Measurements from ENCODE around the gene TMEM145.
"Not testable (repeated sequence)": the region's sequence is repeated elsewhere in the genome, so short reads cannot be mapped to it uniquely, and the experiment has no call there.

Gene TMEM145

DNA sequence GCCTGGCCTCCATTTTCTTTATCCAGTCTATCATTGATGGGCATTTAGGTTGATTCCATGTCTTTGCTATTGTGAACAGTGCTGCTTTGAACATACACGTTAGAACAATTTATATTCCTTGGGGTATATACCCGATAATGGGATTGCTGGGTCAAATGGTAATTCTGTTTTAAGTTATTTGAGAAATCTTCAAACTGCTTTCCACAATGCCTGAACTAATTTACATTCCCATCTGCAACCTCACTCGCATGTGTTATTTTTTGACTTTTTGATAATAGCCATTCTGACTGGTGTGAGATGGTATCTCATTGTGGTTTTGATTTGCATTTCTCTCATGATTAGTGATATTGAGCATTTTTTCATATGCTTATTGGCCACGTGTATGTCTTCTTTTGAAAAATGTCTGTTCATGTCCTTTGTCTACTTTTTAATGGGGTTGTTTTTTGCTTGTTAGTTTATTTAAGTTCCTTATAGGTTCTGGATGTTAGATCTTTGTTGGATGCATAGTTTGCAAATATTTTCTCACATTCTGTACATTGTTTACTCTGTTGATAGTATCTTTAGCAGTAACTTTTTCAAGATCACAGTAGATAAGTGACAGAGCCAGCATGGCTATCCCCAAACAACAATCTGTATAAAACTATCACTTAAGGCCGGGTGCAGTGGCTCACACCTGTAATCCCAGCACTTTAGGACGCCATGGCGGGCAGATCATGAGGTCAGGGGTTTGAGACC lies 26.2 kb downstream of the TMEM145 start:
- not testable (repeated sequence) for DNase-seq

DNA sequence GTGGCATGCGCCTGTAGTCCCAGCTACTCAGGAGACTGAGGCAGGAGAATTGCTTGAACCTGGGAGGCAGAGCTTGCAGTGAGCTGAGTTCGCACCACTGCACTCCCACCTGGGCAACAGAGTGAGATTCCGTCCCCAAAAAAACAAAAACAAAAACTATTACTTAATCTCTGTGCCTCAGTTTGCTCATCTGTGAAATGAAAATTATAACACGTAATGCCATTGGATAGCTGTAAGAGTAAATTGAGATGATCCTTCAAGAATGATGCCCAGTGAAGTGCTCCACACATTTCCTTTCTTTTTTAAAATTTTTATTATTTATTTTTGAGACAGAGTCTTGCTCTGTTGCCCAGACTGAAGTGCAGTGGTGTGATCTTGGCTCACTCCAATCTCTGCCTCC lies 26.8 kb downstream of the TMEM145 start:
- not testable (repeated sequence) for DNase-seq

DNA sequence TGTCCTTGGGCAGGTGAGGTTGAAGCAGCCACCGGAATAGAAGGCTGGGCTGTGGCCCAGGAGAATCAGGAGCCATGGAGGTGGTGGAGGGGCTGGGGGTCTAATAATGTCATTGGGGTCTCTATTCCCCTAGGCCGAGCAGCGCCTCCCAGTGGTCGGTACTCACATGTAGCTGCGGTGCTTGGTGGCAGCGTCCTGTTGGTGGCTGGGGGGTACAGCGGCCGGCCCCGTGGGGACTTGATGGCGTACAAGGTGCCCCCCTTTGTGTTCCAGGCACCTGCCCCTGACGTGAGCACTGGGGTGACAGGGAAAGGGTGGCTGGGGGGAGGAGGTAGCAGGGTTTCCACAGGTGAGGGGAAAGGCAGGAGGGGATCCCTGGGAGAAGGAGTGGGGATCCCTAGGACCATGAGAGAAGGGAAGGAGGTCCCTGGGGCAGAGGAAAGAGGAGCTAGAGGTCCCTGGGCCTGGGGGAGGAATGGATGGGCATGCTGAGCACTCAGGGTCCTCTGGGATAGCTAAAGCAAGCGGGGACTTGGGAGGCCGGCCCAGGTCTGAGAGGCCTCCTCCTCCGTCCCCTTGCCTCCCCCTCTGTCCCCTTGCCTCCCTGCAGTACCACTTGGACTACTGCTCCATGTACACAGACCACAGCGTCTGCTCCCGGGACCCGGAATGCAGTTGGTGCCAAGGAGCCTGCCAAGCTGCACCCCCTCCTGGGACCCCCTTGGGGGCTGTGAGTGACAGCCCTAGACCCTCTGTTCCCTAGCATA lies 30.4 kb downstream of the TMEM145 start:
- DNase-seq = no peak

- no peak for DNase-seq
These were observed 31.3 kb downstream of the TMEM145 start for GRCh38 chr19:42344336-42344893.

- DNase-seq = no peak
These were observed 32.2 kb downstream of the TMEM145 start for GRCh38 chr19:42345191-42345812.

DNA sequence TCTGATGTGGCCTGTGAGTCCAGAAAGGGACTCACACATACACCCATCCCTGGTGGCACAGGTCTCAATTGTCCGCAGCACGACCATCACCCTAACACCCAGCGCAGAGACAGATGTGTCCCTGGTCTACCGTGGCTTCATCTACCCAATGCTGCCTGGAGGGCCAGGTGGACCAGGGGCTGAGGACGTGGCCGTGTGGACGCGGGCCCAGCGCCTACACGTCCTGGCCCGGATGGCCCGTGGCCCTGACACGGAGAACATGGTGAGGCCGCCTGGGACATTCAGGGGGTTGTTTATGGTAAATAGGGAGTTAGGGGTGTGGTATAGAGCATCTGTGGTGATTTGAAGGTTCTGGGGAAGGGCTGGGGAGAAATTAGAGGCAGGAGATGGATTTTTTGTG lies 35.1 kb downstream of the TMEM145 start:
- no peak for DNase-seq

DNA sequence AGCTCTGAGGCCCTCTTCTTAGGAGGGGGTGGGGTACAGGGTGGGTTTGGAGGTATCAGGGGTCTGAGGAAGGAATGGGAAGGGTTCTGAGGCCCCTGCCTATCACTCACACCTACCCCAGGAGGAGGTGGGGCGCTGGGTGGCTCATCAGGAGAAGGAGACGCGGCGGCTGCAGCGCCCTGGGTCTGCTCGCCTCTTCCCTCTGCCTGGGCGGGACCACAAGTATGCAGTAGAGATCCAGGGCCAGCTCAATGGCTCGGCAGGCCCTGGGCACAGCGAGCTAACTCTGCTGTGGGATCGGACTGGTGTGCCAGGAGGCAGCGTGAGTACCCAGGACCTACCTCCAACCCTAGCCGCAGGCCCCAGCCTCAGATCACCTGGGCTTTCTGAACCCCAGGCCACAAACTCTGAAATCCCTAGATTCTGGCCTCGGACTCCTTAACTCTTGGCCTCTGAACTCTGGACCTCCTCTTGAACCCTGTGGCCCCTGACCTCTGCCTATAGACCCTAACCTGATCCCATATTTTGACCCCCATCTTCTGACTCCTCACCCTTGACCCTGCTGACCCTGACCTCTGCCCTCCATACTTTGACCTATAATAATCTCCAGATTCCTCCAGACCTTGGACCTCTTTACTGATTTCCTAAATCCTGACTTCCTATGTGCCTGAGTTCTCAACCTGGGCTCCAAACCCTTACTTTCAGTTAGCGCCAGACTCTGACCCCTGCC lies 36.4 kb downstream of the TMEM145 start:
- DNase-seq = no peak

- no peak for DNase-seq
These were observed 37.3 kb downstream of the TMEM145 start for GRCh38 chr19:42350417-42350816.

GRCh38 chr19:42351079-42351735 lies 38.1 kb downstream of the TMEM145 start:
- DNase-seq = no peak

DNA sequence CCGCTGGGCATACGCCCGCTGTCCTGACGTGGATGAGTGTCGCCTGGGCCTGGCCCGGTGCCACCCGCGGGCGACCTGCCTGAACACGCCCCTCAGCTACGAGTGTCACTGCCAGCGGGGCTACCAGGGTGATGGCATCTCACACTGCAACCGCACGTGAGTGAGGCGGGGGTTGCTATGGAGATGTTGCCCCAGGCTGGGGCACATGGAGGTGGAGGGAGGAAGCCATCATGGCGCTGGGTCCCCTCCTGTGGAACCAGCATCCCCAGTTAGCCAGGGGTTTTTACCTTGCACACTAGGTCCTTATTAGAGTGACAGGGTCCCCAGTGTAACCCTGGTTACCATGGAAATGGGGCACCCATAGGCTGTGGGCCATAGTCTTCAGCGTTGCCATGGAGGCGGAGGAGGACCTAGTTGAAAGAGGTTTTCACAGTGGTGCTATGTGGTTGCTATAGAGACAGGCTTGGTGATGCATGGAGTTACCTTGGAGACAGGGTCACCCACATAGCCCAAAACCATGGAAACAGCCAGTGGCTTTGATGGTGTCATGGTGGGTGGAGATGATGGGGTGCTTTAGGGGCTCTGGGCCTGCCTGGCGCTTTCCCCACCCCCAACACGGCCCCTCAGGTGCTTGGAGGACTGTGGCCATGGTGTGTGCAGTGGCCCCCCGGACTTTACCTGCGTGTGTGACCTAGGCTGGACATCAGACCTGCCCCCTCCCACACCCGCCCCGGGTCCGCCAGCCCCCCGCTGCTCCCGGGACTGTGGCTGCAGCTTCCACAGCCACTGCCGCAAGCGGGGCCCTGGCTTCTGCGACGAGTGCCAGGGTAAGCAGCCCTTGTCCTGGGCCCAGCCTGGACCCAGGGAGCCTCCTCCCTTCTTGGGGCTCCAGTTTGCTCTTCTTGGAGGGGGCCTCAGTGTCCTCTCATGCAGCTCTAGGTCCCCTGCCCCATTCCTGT lies 39.5 kb downstream of the TMEM145 start:
- DNase-seq = peak; percentile 35

- DNase-seq = no peak
These were observed 40.4 kb downstream of the TMEM145 start for GRCh38 chr19:42353341-42354015.

DNA sequence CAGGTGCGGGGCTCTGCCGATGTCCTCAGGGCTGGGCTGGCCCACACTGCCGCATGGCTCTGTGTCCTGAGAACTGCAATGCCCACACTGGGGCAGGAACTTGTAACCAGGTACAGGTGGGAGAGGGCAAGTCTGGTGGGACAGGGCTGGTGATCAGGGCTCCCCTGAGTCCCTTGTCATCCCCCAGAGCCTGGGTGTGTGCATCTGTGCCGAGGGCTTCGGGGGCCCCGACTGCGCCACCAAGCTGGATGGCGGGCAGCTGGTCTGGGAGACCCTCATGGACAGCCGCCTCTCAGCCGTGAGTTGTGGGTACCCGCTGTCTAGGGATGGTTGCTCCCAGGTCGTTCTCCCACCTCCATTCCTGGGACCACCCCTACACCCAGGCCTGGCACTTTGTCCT lies 42.8 kb downstream of the TMEM145 start:
- no peak for DNase-seq

DNA sequence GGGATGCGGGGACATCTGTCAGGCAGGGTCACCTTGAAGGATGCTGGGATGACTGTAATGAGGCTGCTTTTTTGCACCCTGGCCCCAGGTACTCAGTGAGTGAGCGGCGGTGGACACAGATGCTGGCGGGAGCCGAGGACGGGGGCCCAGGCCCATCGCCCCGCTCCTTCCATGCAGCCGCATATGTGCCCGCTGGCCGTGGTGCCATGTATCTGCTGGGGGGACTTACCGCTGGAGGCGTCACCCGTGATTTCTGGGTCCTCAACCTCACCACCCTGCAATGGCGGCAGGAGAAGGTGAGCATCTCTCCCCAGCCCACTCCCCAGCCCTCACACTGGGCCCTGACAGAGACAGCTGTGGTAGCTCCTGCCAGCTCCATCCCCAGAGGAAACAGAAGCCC lies 43.6 kb downstream of the TMEM145 start:
- no peak for DNase-seq

GRCh38 chr19:42357290-42357689 lies 44.2 kb downstream of the TMEM145 start:
- DNase-seq = no peak

- DNase-seq = no peak
These were observed 47.9 kb downstream of the TMEM145 start for GRCh38 chr19:42360787-42361544.

DNA sequence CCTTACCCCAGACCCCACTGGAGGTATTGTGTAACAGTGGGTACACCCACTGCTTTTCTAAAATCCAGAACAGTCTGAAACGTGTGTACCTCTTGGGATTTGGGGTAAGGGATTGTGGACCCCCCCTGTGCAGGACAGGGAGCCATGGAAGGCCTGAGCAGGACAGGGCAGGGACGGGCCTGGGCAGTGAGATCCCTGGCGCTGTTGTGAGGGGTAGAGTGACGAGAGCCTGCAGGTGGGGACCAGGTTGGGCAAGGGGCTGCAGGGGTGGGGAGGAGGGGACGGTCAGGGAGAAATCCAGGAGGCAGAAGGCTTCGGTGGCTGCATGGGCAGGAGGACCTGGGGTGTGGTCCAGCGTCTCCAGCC lies 48.4 kb downstream of the TMEM145 start:
- DNase-seq = no peak

GRCh38 chr19:42362342-42362741 lies 49.2 kb downstream of the TMEM145 start:
- no peak for DNase-seq

DNA sequence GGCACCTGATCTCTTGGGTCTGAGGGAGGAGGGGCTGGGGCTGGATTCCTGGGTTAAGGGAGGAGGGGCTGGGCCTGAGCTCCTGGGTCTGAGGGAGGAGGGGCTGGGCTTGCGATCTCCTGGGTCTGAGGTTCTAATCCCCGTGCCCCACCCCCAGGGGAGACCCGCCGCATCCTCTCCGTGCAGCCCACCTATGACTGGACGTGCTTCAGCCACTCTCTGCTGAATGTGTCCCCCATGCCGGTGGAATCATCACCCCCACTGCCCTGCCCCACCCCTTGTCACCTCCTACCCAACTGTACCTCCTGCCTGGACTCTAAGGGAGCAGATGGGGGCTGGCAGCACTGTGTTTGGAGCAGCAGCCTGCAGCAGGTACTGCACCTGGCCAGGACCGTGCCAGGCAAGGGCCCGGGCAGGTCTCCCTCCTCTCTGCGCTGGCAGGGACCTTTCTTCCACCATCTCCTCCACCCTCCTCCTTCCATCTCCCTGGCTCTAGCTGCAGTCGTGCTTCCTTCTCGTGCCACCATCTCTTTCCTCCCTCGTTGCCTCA lies 49.9 kb downstream of the TMEM145 start:
- no peak for DNase-seq

GRCh38 chr19:42363614-42364346 lies 50.7 kb downstream of the TMEM145 start:
- no peak for DNase-seq
